GM12878 (cell line): ENCODE measurements around the gene RNF150. TPM values are rescaled to one million over a fixed set of nuclear protein-coding genes. Genes with fewer than 3 reads are reported as not detected.

Experiments
- ATAC-seq: fragments of 200-7000 bp; cut with Tn5 transposase; 3 replicates; pipeline ENCODE4 v1.9.1; 2020; ENCODE audit warnings: mild to moderate bottlenecking, moderate library complexity
- BruUV-seq: library from RNA; stranded (reverse); fragments of 400-500 nt; replicated peaks from 2 replicates; lab custom pipeline; 2021; lab: Mats Ljungman, UMichigan
- CTCF ChIA-PET: fragments of 300-600 bp; sonication (Branson Sonifier 250); formaldehyde crosslinking; extraction: SDS; loops from one replicate; lab custom pipeline; 2021; ENCODE audit warnings: inconsistent platforms; lab: Yijun Ruan, JAX
- POLR2A ChIA-PET: fragments of 350-600 bp; formaldehyde crosslinking; extraction: SDS; loops from one replicate; lab custom pipeline; 2021; ENCODE audit warnings: inconsistent platforms; lab: Charles Lee
- RAD21 ChIA-PET: fragments of 300-600 bp; sonication (Branson Sonifier 250); formaldehyde crosslinking; loops from one replicate; lab custom pipeline; 2023; ENCODE audit warnings: antibody characterized with exemption; ENCODE audit not compliant: unreplicated experiment; lab: Charles Lee
- SMC1A ChIA-PET: fragments of 300-600 bp; sonication (Branson Sonifier 250); formaldehyde crosslinking; loops from one replicate; lab custom pipeline; 2023; ENCODE audit not compliant: unreplicated experiment, uncharacterized antibody; lab: Charles Lee
- DNase-seq: peaks from one replicate; pipeline ENCODE4 v3.0.0-alpha.2; 2011; ENCODE audit warnings: low read depth, low spot score
- FAIRE-seq: peaks from 3 replicates; lab custom pipeline; 2011; peaks lifted over from hg19 to GRCh38; lab: Jason Lieb, UNC
- H2AFZ ChIP-seq: 2 replicates; pipeline ENCODE4 v1.6.0; 2011; ENCODE audit warnings: low read depth, low read length, control low read depth; ENCODE audit not compliant: control insufficient read depth
- H3K27ac ChIP-seq: 2 replicates; pipeline ENCODE4 v1.5.1; 2011; ENCODE audit warnings: control low read depth; ENCODE audit not compliant: control insufficient read depth, insufficient read depth
- H3K27me3 ChIP-seq, 2 experiments: replicated peaks in 1 of 2; 2 replicates each; pipeline versions ENCODE4 v1.6.0 to v1.6.1; 2011; ENCODE audit warnings: low read length in 1 of 2; ENCODE audit not compliant: control insufficient read depth in 2 of 2, insufficient read depth in 2 of 2
- H3K36me3 ChIP-seq, 2 experiments: 2 replicates each; pipeline ENCODE4 v1.5.1; 2011; ENCODE audit warnings: low read length in 1 of 2; ENCODE audit not compliant: control insufficient read depth in 2 of 2, insufficient read depth in 2 of 2
- H3K4me1 ChIP-seq: 2 replicates; pipeline ENCODE4 v1.6.1; 2011; ENCODE audit warnings: mild to moderate bottlenecking, low read length, moderate library complexity, mixed read lengths; ENCODE audit not compliant: control insufficient read depth, insufficient read depth
- H3K4me2 ChIP-seq: 2 replicates; pipeline ENCODE4 v1.6.0; 2011; ENCODE audit warnings: control low read depth; ENCODE audit not compliant: control insufficient read depth, insufficient read depth
- H3K4me3 ChIP-seq: fragments of 200-600 bp; sonication (generic); 2 replicates; pipeline ENCODE4 v1.5.1; 2016
- H3K79me2 ChIP-seq: 2 replicates; pipeline ENCODE4 v1.6.0; 2011; ENCODE audit warnings: low read length; ENCODE audit not compliant: control insufficient read depth, insufficient read depth
- H3K9ac ChIP-seq: 2 replicates; pipeline ENCODE4 v1.8.0; 2011; ENCODE audit warnings: low read length, control low read depth, mixed read lengths; ENCODE audit not compliant: control insufficient read depth, insufficient read depth
- H3K9me3 ChIP-seq: replicated peaks from 3 replicates; pipeline ENCODE4 v1.5.1; 2011; ENCODE audit warnings: mild to moderate bottlenecking, low read length; ENCODE audit not compliant: control insufficient read depth, insufficient read depth
- H4K20me1 ChIP-seq: 2 replicates; pipeline ENCODE4 v1.6.0; 2011; ENCODE audit not compliant: control insufficient read depth, insufficient read depth
- ATF3 ChIP-seq: IDR thresholded peaks from 2 replicates; pipeline ENCODE4 v1.6.1; 2011; ENCODE audit warnings: low read depth, mild to moderate bottlenecking, low read length, moderate library complexity, borderline replicate concordance; ENCODE audit errors: extremely low read depth
- CBFB ChIP-seq: IDR thresholded peaks from 2 replicates; pipeline ENCODE4 v1.6.1; 2016; ENCODE audit warnings: antibody characterized with exemption, low read depth
- CBX3 ChIP-seq: fragments of 200-600 bp; sonication (generic); IDR thresholded peaks from 2 replicates; pipeline ENCODE4 v1.6.1; 2016; ENCODE audit warnings: low read depth, borderline replicate concordance
- CTCF ChIP-seq, 3 experiments: IDR thresholded peaks in 2 of 3; conservative IDR thresholded peaks in 1 of 3; 2 replicates each; pipeline ENCODE4 v1.5.1; 2011; ENCODE audit warnings: low read depth in 3 of 3, low read length in 3 of 3, mild to moderate bottlenecking in 3 of 3, control low read depth in 2 of 3, moderate library complexity in 2 of 3, inconsistent platforms in 1 of 3, mixed read lengths in 1 of 3; ENCODE audit not compliant: control insufficient read depth in 2 of 3, insufficient read depth in 1 of 3; ENCODE audit errors: extremely low read depth in 1 of 3
- FOXM1 ChIP-seq: IDR thresholded peaks from 2 replicates; pipeline ENCODE4 v1.6.1; 2012; ENCODE audit warnings: low read depth, mild to moderate bottlenecking, inconsistent platforms, low read length, moderate library complexity
- HCFC1 ChIP-seq: fragments of 150-350 bp; IDR thresholded peaks from 2 replicates; pipeline ENCODE4 v1.6.1; 2014; ENCODE audit warnings: low read length
- HSF1 ChIP-seq: fragments of 150-350 bp; IDR thresholded peaks from 2 replicates; pipeline ENCODE4 v1.6.1; 2014; ENCODE audit warnings: mild to moderate bottlenecking, low read depth, low read length
- JUND ChIP-seq: IDR thresholded peaks from 2 replicates; pipeline ENCODE4 v1.6.1; 2012; ENCODE audit warnings: low read depth, mild to moderate bottlenecking, low read length, improper control_type of control experiment, moderate library complexity
- MLLT1 ChIP-seq: fragments of 450-650 bp; IDR thresholded peaks from 2 replicates; pipeline ENCODE4 v1.6.1; 2016; ENCODE audit warnings: mild to moderate bottlenecking
- NFIC ChIP-seq: IDR thresholded peaks from 2 replicates; pipeline ENCODE4 v1.6.1; 2012; ENCODE audit warnings: low read depth, mild to moderate bottlenecking, inconsistent platforms, low read length, moderate library complexity
- POU2F2 ChIP-seq: IDR thresholded peaks from 3 replicates; pipeline ENCODE4 v1.6.1; 2011; ENCODE audit warnings: low read depth, mild to moderate bottlenecking, low read length, borderline replicate concordance
- RFX5 ChIP-seq: IDR thresholded peaks from 2 replicates; pipeline ENCODE4 v1.6.1; 2011; ENCODE audit warnings: low read depth, low read length, improper control_type of control experiment
- SP1 ChIP-seq: IDR thresholded peaks from one replicate; pipeline ENCODE4 v1.6.1; 2011; ENCODE audit warnings: low read depth, low read length
- USF1 ChIP-seq: IDR thresholded peaks from 2 replicates; pipeline ENCODE4 v1.6.1; 2011; ENCODE audit warnings: borderline replicate concordance, low read depth, mild to moderate bottlenecking, moderate library complexity, mixed read lengths, low read length; ENCODE audit not compliant: insufficient read depth; ENCODE audit errors: extremely low read length
- YBX1 ChIP-seq: fragments of 450-650 bp; IDR thresholded peaks from 2 replicates; pipeline ENCODE4 v1.6.1; 2016; ENCODE audit warnings: antibody characterized with exemption
- YY1 ChIP-seq: IDR thresholded peaks from 2 replicates; pipeline ENCODE4 v1.6.1; 2011; ENCODE audit warnings: low read depth, mild to moderate bottlenecking, low read length
- ZBED1 ChIP-seq: IDR thresholded peaks from 2 replicates; pipeline ENCODE4 v1.6.1; 2016; ENCODE audit warnings: borderline replicate concordance
- ZNF274 ChIP-seq: IDR thresholded peaks from one replicate; pipeline ENCODE4 v1.8.0; 2011; ENCODE audit not compliant: insufficient read length, insufficient read depth
- WGBS: methylation state at CpG from one replicate; pipeline ENCODE4 v1.1.6; 2016; ENCODE audit warnings: low lambda C conversion rate; ENCODE audit not compliant: insufficient replicate concordance, insufficient coverage; ENCODE audit errors: missing lambda C conversion rate; 5-methylcytosine and 5-hydroxymethylcytosine counted together
- in situ Hi-C: fragments of 300-500 bp; cut with MboI; formaldehyde crosslinking; loops from 9 replicates; pipeline ENCODE4 v1.14.3; 2018; ENCODE audit warnings: mixed read lengths
- intact Hi-C: fragments of 100-400 bp; cut with micrococcal nuclease; formaldehyde crosslinking; loops from one replicate; pipeline ENCODE4 v1.14.2; 2022; ENCODE audit not compliant: unreplicated experiment
- polyA plus RNA-seq, 11 experiments: library from polyadenylated mRNA; depleted of rRNA in 4 of 11; unstranded in 6 of 11; stranded (reverse) in 5 of 11; fragments of >200 nt; fragmentation: Nextera tagmentation in 4 of 11; fragmentation: Illumina TruSeq in 1 of 11; extraction: Ambion mirVana in 4 of 11; extraction: Trizol in 1 of 11; gene quantifications; 1 replicate in 1 of 11; 2 replicates in 10 of 11; pipeline versions ENCODE4 v1.2.1 to v1.2.3, GENCODE V29; 2011 to 2016; ENCODE audit warnings: inconsistent platforms in 2 of 11, missing spikeins in 2 of 11, low read depth in 1 of 11
- total RNA-seq, 4 experiments: library from RNA; depleted of rRNA in 3 of 4; stranded (reverse); fragments of >200 nt in 3 of 4; fragmentation: Illumina TruSeq in 1 of 4; extraction: Trizol in 1 of 4; gene quantifications; 2 replicates each; pipeline versions ENCODE4 v1.2.1 to v1.2.3, GENCODE V29; 2013 to 2021

The RNF150 gene
- total and polyA plus RNA-seq, 10 of the 15 experiments (the other 5 are each of a cell fraction or from before 2014, with no cell fraction given): 0.01 to 2.3 (median 0.04) TPM; not detected in 6

- TF ChIP-seq MLLT1 (no peak), POU2F2 (no peak), FOXM1 (no peak)
These were observed 313.7 kb downstream of the RNF150 start (continued) for GRCh38 chr4:140819610-140820009.

- ATAC-seq (no peak), DNase-seq (no peak), FAIRE-seq (no peak)
- Histone ChIP-seq H4K20me1 (no peaks in the 10 kb centered on the region), H3K4me3 (no peak overlapping the region), H3K36me3 (no peaks in the 10 kb centered on the region), H3K4me1 (no peaks in the 10 kb centered on the region), H3K9ac (no peak overlapping the region), H3K27ac (no peak overlapping the region), H3K9me3 (no peaks in the 10 kb centered on the region), H3K4me2 (no peak overlapping the region), H3K27me3 (no peaks in the 10 kb centered on the region), H2AFZ (no peak overlapping the region), H3K79me2 (no peaks in the 10 kb centered on the region)
- POLR2A ChIA-PET: no interaction called here
- 43% methylated on average over 1 of the region's 1 CpG for WGBS
- CTCF ChIA-PET: no interaction called here
- in situ Hi-C loops: no loop called here
- BruUV-seq: no TSS peak
- RAD21 ChIA-PET: no interaction called here
- TF ChIP-seq SP1: no peak
- no peak for TF ChIP-seq HCFC1
- TF ChIP-seq YY1: no peak
- no peak for TF ChIP-seq HSF1
- no peak for TF ChIP-seq ATF3
- TF ChIP-seq CBFB: no peak
- TF ChIP-seq ZNF274: no peak
- TF ChIP-seq ZBED1: no peak
- TF ChIP-seq USF1: no peak
- no peak for TF ChIP-seq YBX1
- TF ChIP-seq RFX5: no peak
- TF ChIP-seq JUND: no peak
- no peak for TF ChIP-seq NFIC
- no peak for TF ChIP-seq CTCF (IDR thresholded peaks at IDR 0.05 in 2 of 3, conservative IDR thresholded peaks at IDR 0.05 in 1 of 3; ENCODE audit: control insufficient read depth in 2 of 3, extremely low read depth in 1 of 3, insufficient read depth in 1 of 3, low read depth in 3 of 3, low read length in 3 of 3)
- no peak for TF ChIP-seq CBX3
- intact Hi-C loops: no loop called here
- SMC1A ChIA-PET: no interaction called here
These were observed 314.8 kb downstream of the RNF150 start for GRCh38 chr4:140818433-140818832.
